ENCODE results near the gene ZNF354C.

DNA sequence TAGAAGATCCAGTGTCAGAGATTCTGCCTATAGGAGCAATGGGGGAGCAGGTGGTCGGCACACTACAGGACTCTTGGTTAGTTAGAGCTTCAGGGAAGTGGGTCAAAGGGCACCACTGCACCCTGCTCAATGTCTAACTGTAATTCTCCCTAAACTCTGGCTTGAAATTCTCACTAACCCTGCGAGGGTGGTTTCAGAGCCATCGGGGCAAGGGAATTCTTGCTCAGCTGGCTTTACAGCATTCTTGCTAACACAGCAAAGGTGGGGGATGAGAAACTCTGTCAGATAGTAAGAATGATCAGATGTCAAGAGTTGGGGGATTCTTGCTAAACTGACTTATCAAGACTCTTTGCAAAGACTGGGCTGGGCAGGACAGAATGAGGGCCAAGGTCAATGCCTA is 4.7 kb upstream of the ZNF354C start:
- TF ChIP-seq, protein P1, sequence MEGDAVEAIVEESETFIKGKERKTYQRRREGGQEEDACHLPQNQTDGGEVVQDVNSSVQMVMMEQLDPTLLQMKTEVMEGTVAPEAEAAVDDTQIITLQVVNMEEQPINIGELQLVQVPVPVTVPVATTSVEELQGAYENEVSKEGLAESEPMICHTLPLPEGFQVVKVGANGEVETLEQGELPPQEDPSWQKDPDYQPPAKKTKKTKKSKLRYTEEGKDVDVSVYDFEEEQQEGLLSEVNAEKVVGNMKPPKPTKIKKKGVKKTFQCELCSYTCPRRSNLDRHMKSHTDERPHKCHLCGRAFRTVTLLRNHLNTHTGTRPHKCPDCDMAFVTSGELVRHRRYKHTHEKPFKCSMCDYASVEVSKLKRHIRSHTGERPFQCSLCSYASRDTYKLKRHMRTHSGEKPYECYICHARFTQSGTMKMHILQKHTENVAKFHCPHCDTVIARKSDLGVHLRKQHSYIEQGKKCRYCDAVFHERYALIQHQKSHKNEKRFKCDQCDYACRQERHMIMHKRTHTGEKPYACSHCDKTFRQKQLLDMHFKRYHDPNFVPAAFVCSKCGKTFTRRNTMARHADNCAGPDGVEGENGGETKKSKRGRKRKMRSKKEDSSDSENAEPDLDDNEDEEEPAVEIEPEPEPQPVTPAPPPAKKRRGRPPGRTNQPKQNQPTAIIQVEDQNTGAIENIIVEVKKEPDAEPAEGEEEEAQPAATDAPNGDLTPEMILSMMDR (IDR thresholded peaks at IDR 0.05) = no peak
- TF ChIP-seq POLR2A (IDR thresholded peaks at IDR 0.05) (no peak), POLR2AphosphoS5 (IDR thresholded peaks at IDR 0.05) (no peak)
